Activated T-helper 1 cell treated with anti-CD3 and anti-CD28 coated beads, Interleukin-12 subunit alpha, Interleukin-12 subunit beta, Interleukin-2, Interleukin-4 antibody, amounts not matched to agents 30 ng/mL and 10 ng/mL and 1 ng/mL, durations not matched to agents 14 hours and 24 hours and 36 hours (primary cell): Measurements from ENCODE around the gene KIF14. TPM values are rescaled to one million over a fixed set of nuclear protein-coding genes. Genes with fewer than 3 reads are reported as not detected.
A peak's percentile ranks its signal among the peaks of the same experiment; 100 is the strongest.

ENCODE experiments used
- DNase-seq: peaks from one replicate; pipeline ENCODE4 v3.0.0; 2021; ENCODE audit warnings: low spot score
- H3K27ac Mint-ChIP-seq: one replicate; pipeline ENCODE4 v1.8.0; 2021; ENCODE audit warnings: mild to moderate bottlenecking, mixed read lengths
- H3K27me3 Mint-ChIP-seq: one replicate; pipeline ENCODE4 v1.8.0; 2022; ENCODE audit warnings: mild to moderate bottlenecking, moderate library complexity, mixed read lengths; ENCODE audit not compliant: insufficient read depth
- H3K36me3 Mint-ChIP-seq: one replicate; pipeline ENCODE4 v1.8.0; 2021; ENCODE audit warnings: low read depth, mixed read lengths
- H3K4me1 Mint-ChIP-seq: one replicate; pipeline ENCODE4 v1.8.0; 2021; ENCODE audit warnings: low read depth, mixed read lengths
- H3K4me3 Mint-ChIP-seq: one replicate; pipeline ENCODE4 v1.8.0; 2021; ENCODE audit warnings: mild to moderate bottlenecking, moderate library complexity, mixed read lengths
- H3K9me3 Mint-ChIP-seq: one replicate; pipeline ENCODE4 v1.8.0; 2021; ENCODE audit warnings: mixed read lengths
- intact Hi-C: fragments of 100-400 bp; cut with micrococcal nuclease; formaldehyde crosslinking; loops from one replicate; pipeline ENCODE4 v1.15.1; 2024
- total RNA-seq: library from RNA; stranded (reverse); gene quantifications from 2 replicates; pipeline ENCODE4 v1.2.3, GENCODE V29; 2022

The KIF14 gene
- total RNA-seq: 11.5 and 12.5 TPM in 2 replicates

GRCh38 chr1:200620273-200621131 is at the start of gene KIF14:
KIF14 (minus strand) TSS chr1:200620751; CDS start chr1:200618723, 2,028 bp downstream.
- H3K4me3 Mint-ChIP-seq: peak within 1 kb of the TSS; percentile 95
- H3K27ac Mint-ChIP-seq: peak within 1 kb of the TSS; percentile 95
- H3K27me3 Mint-ChIP-seq: no peaks in the 10 kb centered on the region
- DNase-seq: peak; percentile 93
- intact Hi-C loops: loop anchor here (1.0 to 10.0 kb wide), 10 partner anchors 50 to 1996 kb away; partner anchors contain the start of genes CACNA1S and TMEM9
- H3K9me3 Mint-ChIP-seq: no peaks in the 10 kb centered on the region
- peaks cover 22% of the 10 kb centered on the region for H3K36me3 Mint-ChIP-seq
- H3K4me1 Mint-ChIP-seq: peaks cover 60% of the 10 kb centered on the region

- H3K27ac Mint-ChIP-seq: peak within 1 kb of the TSS; percentile 99
- peak within 1 kb of the TSS; percentile 99 for H3K4me3 Mint-ChIP-seq
- peaks cover 49% of the 10 kb centered on the region for H3K4me1 Mint-ChIP-seq
- no peaks in the 10 kb centered on the region for H3K9me3 Mint-ChIP-seq
- intact Hi-C loops: loop anchor here (1.0 to 10.0 kb wide), 5 partner anchors 44 to 485 kb away; partner anchors contain the start of genes KIF14 and TMEM9
- peak; percentile 89 for DNase-seq
- peaks cover 3% of the 10 kb centered on the region for H3K27me3 Mint-ChIP-seq
- peaks cover 13% of the 10 kb centered on the region for H3K36me3 Mint-ChIP-seq
These were observed 49.0 kb upstream of the KIF14 start, which contains the start of gene DDX59 for GRCh38 chr1:200669314-200670241. DDX59 (minus strand) TSS chr1:200669907; CDS start chr1:200666740, 3,167 bp downstream.

- Mint-ChIP-seq H3K27ac (peak overlapping the region; percentile 46), H3K4me3 (peak overlapping the region; percentile 81), H3K27me3 (peaks cover 3% of the 10 kb centered on the region), H3K9me3 (no peaks in the 10 kb centered on the region), H3K4me1 (peaks cover 51% of the 10 kb centered on the region), H3K36me3 (peaks cover 21% of the 10 kb centered on the region)
- intact Hi-C loops: loop anchor here (10.0 kb wide), 1 partner anchor 486 kb away; the partner anchor contains the start of gene TMEM9
- DNase-seq: no peak
These were observed 48.2 kb upstream of the KIF14 start for GRCh38 chr1:200668514-200669313.

GRCh38 chr1:200666309-200666708 is 45.8 kb upstream of the KIF14 start:
- no peak for DNase-seq
- Mint-ChIP-seq H3K4me1 (peaks cover 50% of the 10 kb centered on the region), H3K9me3 (no peaks in the 10 kb centered on the region), H3K27ac (peak overlapping the region; percentile 66), H3K36me3 (peaks cover 33% of the 10 kb centered on the region), H3K27me3 (peaks cover 3% of the 10 kb centered on the region), H3K4me3 (no peak overlapping the region)
- intact Hi-C loops: loop anchor here (10.0 kb wide), 1 partner anchor 488 kb away; the partner anchor contains the start of gene TMEM9

- intact Hi-C loops: loop anchor here (10.0 kb wide), 1 partner anchor 489 kb away; the partner anchor contains the start of gene TMEM9
These were observed 45.3 kb upstream of the KIF14 start for GRCh38 chr1:200665861-200666260.

GRCh38 chr1:200660719-200661118 is 40.2 kb upstream of the KIF14 start:
- Mint-ChIP-seq H3K36me3 (peaks cover 50% of the 10 kb centered on the region), H3K9me3 (no peaks in the 10 kb centered on the region), H3K27me3 (no peaks in the 10 kb centered on the region), H3K4me1 (peaks cover 20% of the 10 kb centered on the region), H3K27ac (no peak overlapping the region), H3K4me3 (no peak overlapping the region)
- intact Hi-C loops: loop anchor here (10.0 kb wide), 1 partner anchor 494 kb away; the partner anchor contains the start of gene TMEM9
- no peak for DNase-seq

More at GRCh38 chr1:200665861-200666260, 45.3 kb upstream of the KIF14 start:
- H3K4me3 Mint-ChIP-seq: no peak overlapping the region
- H3K27ac Mint-ChIP-seq: no peak overlapping the region
- no peak for DNase-seq
- peaks cover 3% of the 10 kb centered on the region for H3K27me3 Mint-ChIP-seq
- H3K9me3 Mint-ChIP-seq: no peaks in the 10 kb centered on the region
- peaks cover 48% of the 10 kb centered on the region for H3K4me1 Mint-ChIP-seq
- peaks cover 36% of the 10 kb centered on the region for H3K36me3 Mint-ChIP-seq

GRCh38 chr1:200659269-200659668 is 38.7 kb upstream of the KIF14 start:
- H3K27ac Mint-ChIP-seq: no peak overlapping the region
- DNase-seq: no peak
- intact Hi-C loops: no loop called here
- H3K9me3 Mint-ChIP-seq: no peaks in the 10 kb centered on the region
- no peaks in the 10 kb centered on the region for H3K27me3 Mint-ChIP-seq
- no peak overlapping the region for H3K4me3 Mint-ChIP-seq
- peaks cover 47% of the 10 kb centered on the region for H3K36me3 Mint-ChIP-seq
- H3K4me1 Mint-ChIP-seq: peaks cover 23% of the 10 kb centered on the region

- H3K9me3 Mint-ChIP-seq: no peaks in the 10 kb centered on the region
- no peak for DNase-seq
- no peak overlapping the region for H3K27ac Mint-ChIP-seq
- H3K36me3 Mint-ChIP-seq: peaks cover 48% of the 10 kb centered on the region
- no peak overlapping the region for H3K4me3 Mint-ChIP-seq
- intact Hi-C loops: no loop called here
- no peaks in the 10 kb centered on the region for H3K27me3 Mint-ChIP-seq
- H3K4me1 Mint-ChIP-seq: peaks cover 26% of the 10 kb centered on the region
These were observed 37.7 kb upstream of the KIF14 start for GRCh38 chr1:200658037-200658818.

GRCh38 chr1:200654660-200655059 is 34.1 kb upstream of the KIF14 start:
- intact Hi-C loops: no loop called here
- no peaks in the 10 kb centered on the region for H3K27me3 Mint-ChIP-seq
- no peaks in the 10 kb centered on the region for H3K9me3 Mint-ChIP-seq
- no peak for DNase-seq
- H3K27ac Mint-ChIP-seq: no peak overlapping the region
- H3K4me1 Mint-ChIP-seq: peaks cover 28% of the 10 kb centered on the region
- no peak overlapping the region for H3K4me3 Mint-ChIP-seq
- peaks cover 36% of the 10 kb centered on the region for H3K36me3 Mint-ChIP-seq

GRCh38 chr1:200653022-200653462 is 32.5 kb upstream of the KIF14 start:
- H3K9me3 Mint-ChIP-seq: no peaks in the 10 kb centered on the region
- H3K36me3 Mint-ChIP-seq: peaks cover 37% of the 10 kb centered on the region
- intact Hi-C loops: loop anchor here (1.0 to 2.0 kb wide), 2 partner anchors 25 to 28 kb away; no protein-coding TSS in a partner anchor
- H3K27me3 Mint-ChIP-seq: no peaks in the 10 kb centered on the region
- peak overlapping the region; percentile 47 for H3K27ac Mint-ChIP-seq
- peak overlapping the region; percentile 11 for H3K4me3 Mint-ChIP-seq
- no peak for DNase-seq
- peaks cover 28% of the 10 kb centered on the region for H3K4me1 Mint-ChIP-seq

GRCh38 chr1:200652378-200652777 is 31.8 kb upstream of the KIF14 start:
- no peak for DNase-seq
- H3K9me3 Mint-ChIP-seq: no peaks in the 10 kb centered on the region
- intact Hi-C loops: loop anchor here (2.0 kb wide), 1 partner anchor 28 kb away; no protein-coding TSS in a partner anchor
- H3K4me1 Mint-ChIP-seq: peaks cover 28% of the 10 kb centered on the region
- H3K27me3 Mint-ChIP-seq: no peaks in the 10 kb centered on the region
- no peak overlapping the region for H3K27ac Mint-ChIP-seq
- H3K36me3 Mint-ChIP-seq: peaks cover 34% of the 10 kb centered on the region
- H3K4me3 Mint-ChIP-seq: no peak overlapping the region
